NCI-H510A (cell line): ENCODE measurements around the gene TMEM164.

Source experiments
- DNase-seq: peaks from one replicate; lab custom pipeline; 2025; lab: John Stamatoyannopoulos, UW

The TMEM164 gene

DNA sequence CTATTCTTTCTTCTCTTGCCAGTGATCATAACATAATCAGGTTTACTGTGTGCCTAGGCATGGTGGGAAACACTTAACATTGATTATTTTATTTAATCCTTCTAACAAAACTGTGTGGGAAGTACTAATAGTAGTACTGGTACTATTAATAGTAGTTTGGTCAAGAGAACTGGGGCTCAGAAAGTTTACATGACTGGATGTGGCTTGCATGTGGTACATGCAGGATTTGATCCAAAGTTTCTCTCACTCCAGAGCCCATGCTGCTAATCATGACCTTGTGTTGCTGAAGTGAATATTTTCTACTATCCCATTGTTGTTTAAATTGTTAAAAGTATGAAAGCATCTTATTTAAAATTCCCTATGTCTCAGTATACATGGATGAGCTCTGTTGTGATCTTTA lies 78.4 kb downstream of the TMEM164 start:
- DNase-seq: no peak

DNA sequence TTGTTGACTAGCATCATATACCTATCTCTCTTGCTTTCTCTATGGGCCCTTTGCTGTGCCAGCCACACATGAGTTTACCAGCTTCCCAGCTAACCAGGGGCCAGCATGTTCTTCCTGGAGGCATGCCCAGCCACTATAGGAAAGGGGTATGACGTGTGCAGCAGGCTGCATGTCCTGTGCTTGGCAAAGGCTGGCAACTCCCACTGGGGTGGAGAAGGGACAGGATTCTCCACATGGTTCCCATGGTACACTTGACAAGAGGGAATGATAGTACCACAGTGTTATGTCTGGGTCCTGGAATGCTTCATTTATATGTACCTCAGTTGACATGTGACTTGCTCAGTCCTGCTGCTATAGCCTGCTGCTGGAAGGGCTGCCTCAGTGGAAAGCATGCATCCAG lies 78.8 kb downstream of the TMEM164 start:
- no peak for DNase-seq

DNA sequence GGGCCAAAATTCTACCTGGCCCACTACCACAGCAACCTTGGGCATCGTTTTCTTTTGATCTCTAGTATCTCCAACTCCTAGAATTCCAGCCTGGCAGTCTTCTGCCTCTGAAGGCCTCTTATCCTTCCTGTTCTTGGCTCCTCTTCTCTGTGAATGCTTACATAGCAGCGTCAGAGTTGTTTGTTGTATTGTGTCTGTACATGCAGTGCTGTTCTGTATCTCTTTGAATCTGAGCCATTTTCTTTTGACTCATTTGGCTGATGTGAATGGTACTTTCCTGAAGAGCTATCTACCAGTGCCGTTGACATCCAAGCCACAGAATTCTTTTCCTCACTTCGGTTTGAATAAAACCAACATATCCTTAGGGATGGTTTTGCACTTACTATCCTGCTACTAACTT lies 79.2 kb downstream of the TMEM164 start:
- DNase-seq: no peak

DNA sequence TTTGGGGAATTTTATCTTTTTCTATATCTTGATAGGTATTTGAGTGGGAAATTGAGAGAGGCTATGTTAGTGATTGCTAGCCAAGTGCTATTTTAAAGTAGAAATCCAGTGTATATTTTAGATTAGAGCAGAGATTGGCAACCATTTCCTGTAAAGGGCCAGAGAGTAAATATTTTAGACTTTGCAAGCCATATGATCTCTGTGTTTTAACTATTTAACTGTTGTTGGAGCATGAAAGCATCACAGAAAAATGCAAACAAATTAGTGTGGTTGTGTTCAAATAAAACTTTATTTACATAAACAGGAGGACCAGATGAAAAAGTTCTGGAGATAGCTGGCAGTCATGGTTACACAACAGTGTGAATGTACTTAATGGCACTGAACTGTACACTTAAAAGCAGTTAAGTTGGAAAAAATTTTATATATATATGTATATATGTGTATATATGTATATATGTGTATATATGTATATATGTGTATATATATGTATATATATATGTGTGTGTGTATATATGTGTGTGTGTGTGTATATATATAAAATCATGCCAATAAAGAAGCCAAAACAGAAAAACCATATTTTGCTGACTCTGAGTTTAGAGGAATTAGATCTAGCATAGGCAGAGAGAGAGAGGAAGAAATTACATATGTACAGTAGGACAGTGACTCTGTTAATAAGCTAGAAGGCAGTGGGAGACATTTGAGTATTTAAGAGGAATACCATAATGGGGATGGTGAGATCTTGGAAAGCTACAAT lies 83.4 kb downstream of the TMEM164 start:
- DNase-seq: no peak

DNA sequence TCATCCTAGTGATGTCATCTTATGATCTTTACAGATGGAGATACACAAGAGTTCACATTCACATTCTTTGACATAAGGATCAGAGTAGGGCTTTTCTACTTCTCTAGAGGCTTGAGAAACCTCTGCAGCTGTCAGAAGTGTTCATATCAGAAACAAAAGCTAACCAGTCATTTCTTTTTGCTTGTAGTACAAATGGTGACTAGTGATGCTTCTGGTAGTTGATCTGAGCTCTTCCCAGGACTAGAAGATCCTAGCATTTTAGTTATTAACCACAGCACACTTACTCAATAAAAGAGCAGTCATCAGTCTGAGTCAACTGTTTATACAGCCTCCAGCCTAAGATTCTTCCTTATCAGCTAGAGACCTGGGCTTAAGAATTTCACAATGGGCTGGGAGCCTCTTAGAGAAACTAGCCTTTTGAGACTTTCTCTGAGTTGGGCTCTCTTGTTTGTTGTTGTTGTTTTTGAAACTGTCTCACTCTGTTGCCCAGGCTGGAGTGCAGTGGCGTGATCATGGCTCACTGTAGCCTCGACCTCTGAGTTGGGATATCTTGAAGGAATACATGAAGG lies 84.1 kb downstream of the TMEM164 start:
- DNase-seq: no peak

DNA sequence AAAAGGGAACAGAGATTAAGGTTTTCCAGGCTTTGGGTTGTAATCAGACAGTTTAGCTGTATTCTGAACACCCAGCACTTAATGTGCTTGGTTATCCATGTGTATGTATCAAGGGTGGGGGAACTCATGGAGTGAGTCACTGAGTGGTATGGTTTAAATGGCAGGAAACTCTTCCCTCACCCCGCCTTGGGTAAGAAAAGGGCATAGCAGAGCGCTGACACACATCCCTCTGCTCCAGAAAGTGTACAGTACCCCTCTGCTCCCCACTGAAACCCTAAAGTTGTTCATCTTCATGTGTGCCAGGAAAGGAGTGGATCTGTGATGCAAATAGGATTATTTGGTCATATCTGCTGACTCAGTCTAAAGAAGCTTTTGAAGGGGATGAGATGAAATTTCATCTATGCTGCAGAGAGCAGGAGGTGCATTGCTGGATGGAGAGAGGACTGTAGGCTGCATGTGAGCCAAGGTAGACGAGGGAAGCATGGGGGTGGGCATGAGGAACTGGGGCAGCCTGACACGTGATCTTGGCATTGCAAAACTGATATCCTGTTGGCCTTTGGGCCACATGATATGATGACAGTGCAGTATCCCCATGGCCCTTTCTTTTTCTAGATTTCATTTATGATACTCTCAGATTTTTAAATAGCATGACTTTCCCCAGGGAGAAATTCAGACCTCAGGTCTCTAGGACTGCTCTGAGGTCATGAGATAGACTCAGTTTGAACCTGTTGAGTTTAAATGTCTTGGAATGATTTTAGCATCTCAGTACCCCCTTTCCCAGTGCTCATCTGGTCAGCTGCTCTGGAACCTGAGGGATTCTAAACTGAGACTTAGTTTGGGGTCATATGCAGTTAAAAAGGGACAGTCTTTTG lies 84.8 kb downstream of the TMEM164 start:
- no peak for DNase-seq

DNA sequence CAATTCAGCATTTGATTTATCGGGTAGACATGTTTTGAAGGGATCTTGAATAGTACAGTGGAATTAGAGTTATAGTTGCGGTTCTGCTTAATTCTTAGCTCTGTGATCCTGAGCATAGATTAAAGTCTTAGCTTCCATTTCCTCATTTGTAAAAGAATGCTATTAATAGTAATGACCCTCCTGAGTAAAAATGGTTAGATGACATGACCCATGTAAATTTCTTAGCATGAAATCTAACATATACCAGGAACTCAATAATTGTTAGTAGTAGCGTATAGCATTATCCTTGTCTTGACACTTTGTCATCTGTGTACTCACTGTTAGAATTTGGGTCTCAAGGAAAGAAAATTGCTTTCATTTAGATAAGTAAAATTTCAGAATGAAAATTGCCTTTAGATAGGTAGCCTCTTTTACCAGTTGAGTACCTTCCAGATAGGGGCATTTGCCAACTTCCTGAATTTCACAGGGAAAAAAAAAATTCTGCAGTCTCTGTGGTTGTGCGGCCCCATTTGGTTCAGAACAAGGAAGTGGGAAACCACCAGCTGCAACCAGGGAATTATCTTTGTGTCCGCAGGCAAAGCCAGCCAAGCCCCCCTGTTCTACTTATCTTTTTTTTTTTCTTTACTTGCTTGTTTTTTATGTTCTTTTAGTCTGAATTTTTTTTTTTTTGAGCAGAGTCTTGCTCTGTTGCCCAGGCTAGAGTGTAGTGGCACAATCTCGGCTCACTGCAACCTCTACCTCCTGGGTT lies 86.9 kb downstream of the TMEM164 start:
- no peak for DNase-seq

DNA sequence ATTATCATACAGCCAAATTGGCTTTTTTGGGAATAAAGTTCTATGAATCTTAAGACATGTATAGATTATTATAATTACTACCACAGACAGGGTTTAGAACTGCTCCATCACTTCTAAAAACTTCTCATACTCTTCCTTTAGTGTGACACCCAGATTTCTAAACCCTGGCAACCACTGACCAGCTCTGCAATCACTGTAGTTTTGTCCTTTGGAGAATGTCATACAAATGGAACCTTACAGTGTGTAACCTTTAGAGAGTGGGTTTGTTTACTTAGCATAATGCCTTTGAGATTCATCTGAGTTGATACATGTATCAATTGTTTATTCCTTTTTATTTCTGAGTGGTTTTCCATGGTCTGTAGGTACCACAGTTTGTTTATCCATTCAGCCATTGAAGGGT lies 95.0 kb downstream of the TMEM164 start:
- no peak for DNase-seq

DNA sequence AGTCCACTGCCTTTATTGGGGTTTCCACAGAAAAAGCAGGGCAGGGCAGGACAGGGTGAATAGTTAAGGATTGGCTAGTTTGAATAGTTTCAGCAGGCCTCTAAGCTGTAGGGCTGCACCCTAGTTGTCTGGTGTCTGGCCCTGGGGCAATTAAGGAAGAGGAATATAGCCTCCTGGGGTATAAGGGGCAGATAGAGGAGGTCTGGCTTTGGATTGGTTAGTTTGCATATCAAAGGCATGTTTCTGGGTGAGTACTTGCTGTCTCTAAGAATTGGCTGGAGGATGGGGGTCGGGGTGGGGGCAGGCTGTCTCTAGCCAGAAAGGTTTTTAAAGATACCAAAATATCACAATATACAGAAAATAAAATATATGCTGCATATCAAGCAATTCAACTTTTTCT lies 100.4 kb downstream of the TMEM164 start:
- no peak for DNase-seq

DNA sequence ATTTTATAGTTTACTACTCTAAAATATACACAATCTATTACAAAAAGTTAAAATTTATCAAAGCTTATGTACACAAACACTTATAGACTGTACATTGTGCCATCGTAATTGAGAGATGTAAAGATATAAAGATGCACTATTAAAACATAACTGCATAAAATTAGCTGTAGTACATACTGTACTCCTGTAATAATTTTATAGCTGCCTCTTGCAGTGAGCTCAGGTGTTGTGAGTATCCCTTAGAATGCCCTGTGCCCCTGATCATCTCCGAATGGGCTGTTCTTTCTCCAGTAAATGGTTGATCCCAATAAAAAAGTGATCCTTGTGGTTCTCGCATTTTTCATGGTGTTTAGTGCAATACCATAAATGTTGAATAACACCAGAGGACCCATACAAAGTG lies 101.2 kb downstream of the TMEM164 start:
- no peak for DNase-seq

DNA sequence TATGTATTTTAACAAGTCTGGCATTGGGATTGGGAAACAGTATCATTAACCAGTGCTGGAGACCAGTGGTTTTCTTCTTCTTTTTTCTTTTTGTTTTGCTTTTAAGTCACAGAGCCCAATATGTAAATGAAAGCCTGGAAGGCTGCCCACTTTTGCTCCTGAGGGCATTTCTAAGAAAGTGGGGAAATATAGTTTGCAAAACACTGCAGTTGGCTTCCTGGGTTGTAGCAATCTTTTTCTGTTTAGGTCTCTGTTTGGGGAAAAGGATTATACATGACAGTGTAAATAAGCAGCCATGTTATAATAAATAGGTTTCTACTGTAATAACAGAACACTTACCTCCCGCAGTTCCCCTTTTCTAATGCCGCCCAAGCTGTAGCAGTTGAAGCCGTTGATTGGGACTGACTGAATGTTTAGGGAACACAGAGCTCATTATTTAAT lies 105.5 kb downstream of the TMEM164 start:
- DNase-seq: no peak

DNA sequence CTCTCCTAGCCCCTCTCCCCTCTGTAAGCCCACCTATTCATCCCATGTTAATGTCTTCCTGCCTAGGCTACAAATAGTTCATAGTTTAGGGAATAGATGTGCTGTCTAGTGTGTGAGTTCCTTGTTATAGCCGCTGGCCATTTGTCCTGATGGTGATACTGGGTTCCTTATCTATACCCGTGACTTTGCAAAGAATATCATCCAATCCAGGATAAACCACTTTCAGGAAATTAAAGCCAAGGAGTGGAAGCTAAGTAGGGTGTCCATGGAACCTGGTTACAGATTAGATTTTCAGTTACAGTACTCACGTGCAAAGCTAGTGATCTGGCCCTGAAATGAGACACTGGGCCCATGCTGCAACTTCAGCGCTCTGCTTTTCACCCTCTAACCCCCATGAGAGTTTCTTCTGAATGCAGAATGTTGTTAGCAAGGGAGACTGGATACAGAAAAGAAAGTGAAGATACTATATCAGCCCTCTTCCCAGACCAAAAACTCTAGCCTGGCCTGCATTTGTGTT lies 111.4 kb downstream of the TMEM164 start:
- DNase-seq: no peak

DNA sequence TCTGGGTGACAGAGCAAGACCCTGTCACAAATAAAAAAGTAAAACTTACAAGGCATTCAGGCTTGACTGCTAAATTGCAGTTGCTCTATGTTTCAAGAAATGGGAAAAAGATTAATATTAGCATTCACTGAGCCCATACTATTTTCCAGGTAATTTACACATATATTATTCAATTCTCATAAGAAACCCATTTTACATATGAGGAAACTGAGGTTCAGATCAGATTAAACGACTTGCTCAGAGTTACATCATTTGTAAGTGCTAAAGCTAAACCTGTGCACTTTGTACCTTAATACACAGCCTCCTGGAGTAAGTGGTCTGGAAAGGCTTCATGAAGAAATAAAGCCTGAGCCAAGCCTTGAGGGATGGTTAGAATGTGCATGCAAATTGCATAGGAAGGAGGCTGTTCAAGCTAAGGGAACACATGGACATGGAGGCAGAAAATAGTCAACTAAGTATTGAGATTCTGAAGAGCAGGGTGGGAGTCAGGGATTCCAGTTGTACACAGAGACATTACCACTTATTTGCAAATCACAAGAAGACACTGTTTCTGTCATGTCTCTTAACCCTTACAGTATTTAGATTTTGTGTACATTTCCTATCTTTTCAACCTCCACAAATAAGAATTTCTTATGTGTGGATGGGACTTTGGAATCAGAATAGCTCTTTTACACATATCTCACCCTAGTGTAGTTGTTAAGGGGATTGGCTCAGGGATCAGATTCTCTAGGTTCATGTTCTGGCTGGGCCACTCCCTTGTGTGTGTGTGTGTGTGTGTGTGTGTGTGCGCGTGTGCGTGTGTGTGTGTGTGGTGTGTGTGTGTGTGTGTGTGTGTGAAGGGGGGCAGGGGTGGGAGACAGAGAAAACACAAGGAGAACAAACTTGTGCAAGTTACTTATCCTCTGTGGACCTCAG lies 113.4 kb downstream of the TMEM164 start:
- no peak for DNase-seq

DNA sequence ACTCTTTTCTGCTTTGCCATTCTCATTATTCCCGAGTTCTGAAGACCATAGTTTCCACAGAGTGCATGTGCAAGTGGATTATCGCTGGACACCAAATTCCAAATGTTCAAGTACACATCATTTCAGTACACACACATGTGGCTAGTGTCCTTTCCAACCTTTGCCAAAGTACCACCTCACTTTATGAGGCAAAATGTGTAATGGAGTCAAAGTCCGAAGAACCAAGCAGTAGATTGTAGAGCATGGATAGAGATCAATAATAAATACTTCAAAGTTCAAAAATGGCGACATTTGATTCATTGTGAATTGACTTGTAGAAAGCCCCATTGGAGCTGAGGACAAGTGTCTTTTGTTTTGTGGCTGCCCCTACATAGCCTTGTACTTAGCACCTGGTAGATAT lies 115.6 kb downstream of the TMEM164 start:
- no peak for DNase-seq

DNA sequence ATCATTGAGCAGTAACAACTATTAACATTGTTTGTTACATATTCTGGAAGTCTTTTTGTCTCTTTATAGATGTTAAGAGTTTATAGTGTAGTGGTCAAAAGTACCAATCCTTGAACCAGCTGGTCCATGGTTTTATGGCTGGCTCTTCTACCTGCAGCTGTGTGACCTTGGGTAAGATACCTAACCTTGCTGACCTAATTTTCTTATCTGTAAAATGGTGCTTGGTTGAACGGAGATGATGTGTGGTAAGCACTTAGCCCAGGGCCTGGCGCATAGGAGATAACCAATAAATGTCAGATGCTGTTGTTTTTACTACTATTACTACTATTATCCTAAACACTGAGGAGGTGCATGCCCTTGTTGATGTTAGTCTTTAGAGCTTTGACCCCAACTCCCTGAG lies 116.6 kb downstream of the TMEM164 start:
- DNase-seq: no peak

DNA sequence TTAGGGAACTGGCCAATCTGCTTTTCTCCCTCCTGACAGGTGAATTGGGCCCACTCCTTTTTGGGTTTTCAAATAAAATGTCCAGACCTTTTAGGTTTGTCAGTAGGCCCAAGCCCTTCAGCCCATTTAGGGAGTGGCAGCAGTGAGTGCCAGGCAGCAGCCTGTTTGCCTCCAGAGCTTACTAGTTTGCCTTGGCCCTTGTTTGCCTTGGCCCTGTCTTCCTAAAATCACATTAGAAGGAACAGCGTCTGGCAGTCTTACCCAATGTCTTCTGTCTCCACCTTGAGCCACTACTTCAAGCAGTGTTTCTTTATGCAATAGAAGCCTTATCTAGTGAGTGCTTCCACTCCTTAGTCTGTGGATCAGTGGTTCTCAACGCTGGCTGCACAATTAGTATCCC lies 117.1 kb downstream of the TMEM164 start:
- DNase-seq: no peak

DNA sequence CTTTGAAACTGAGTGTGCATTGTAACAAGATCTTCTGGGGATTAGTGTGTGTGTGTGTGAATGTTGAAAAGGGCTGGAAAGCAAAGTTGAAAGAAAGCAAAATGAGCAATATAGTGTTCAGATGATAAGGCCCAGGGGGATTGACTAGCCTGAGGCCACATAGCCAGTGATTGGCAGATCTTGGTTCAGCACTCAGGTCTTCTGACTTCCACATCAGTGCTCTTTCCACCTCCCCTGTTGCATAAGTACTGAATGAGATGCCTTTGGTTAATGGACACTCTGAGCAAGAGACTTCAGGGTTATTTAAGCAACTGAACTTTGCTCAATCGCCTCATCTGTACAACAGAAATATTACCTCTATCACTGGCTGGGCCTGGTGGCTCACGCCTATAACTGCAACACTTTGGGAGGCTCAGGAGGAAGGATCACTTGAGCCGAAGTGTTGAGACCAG lies 120.4 kb downstream of the TMEM164 start:
- no peak for DNase-seq

DNA sequence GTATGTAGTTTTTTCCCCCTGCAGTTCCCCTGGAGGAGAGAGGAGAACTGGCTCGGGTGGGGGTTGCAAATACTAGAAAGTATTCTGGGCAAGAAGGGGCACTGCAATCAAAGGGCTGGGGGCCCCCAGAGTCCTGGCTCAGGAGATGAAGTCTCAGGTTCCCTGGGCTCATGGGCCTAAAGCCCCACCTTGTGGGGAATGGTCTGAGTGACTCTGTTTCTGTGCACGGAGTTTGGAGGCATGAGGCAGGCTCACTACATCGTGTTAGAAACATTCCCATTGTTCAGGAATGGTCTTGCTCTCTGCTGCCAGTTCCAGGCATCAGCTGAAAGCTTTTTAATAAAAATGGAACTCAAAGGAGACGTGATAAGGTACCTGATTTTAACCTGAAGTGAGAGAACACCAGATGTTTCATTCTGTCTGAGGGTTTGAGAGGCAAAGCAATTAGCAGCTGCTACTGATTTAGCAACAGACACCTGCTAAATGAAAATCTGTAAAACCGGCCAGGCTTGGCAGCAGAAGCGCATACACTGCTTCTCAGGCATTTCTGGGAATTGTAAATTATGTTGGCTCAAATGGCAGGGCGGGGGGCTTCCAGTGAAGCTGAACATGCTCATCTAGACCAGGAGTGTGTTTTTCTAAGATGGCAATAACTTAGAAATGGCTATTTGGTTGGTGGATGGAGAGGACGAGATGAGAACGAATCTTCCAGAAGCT lies 122.7 kb downstream of the TMEM164 start:
- no peak for DNase-seq

DNA sequence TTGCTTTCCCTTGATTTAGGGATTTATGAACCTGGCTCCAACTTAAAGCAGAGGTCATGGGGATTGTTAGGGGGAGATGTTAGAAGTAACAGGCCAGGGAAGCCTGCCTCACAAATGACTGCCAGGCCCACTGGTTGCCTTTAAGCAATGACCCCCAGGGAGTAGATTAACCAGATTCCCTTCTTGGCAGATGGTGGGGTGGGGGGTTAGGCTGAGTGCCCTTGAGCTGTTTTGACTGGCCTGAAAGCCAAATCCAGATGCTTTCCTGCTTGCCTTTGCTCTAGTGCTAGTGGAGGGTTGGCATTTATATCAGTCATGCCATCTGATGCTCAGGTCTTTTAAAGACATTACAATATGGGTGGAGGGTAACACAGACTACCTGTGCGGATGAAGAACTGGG lies 128.1 kb downstream of the TMEM164 start:
- no peak for DNase-seq

DNA sequence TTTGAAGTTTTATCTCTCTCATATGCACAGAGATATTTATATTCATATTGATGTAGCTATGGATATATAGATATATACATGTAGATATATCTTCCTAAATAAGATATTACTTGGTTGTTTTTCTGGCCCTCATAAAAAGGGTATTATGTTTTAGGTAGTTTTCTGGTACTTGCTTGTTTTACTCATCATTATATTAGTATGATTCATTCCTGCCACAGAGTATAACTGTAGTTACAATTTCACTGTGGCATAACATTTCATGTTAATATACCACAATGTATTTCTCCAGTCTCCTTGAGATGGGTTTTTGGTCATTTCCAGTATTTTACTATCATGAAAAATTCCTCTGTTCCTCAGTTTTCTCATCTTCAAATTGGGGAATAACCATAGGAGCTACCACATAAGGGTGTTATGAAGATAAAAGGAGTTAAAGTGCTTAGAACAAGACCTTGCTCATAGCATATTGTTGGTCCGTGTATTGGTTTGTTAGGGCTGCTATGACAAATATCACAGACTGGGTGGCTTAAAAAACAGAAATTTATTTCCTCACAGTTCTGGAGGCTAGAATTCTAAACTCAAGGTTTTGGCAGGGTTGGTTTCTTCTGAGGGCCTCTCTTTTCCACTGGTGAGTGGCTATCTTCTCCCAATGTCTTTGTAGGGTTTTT lies 129.7 kb downstream of the TMEM164 start:
- DNase-seq: no peak
